Activated CD8-positive, alpha-beta memory T cell treated with anti-CD3 and anti-CD28 coated beads for 36 hours (primary cell): ENCODE results near the gene CYP24A1. TPM values are rescaled to one million over a fixed set of nuclear protein-coding genes. Genes with fewer than 3 reads are reported as not detected.
"Not testable (repeated sequence)": the region's sequence is repeated elsewhere in the genome, so short reads cannot be mapped to it uniquely, and the experiment has no call there.

Source experiments
- CTCF ChIA-PET: fragments of 350-600 bp; sonication (Branson Sonifier 250); formaldehyde crosslinking; loops from one replicate; lab custom pipeline; 2021; ENCODE audit warnings: antibody characterized with exemption; lab: Charles Lee
- POLR2A ChIA-PET: fragments of 350-600 bp; sonication (Branson Sonifier 250); formaldehyde crosslinking; loops from one replicate; lab custom pipeline; 2021; ENCODE audit warnings: antibody characterized with exemption; lab: Charles Lee
- total RNA-seq, 2 experiments: library from RNA; stranded (reverse); gene quantifications; one replicate each; pipeline ENCODE4 v1.2.3, GENCODE V29; 2021

Gene CYP24A1
- total RNA-seq, 2 experiments from 2014 or later: 0.13 to 0.34 TPM

DNA sequence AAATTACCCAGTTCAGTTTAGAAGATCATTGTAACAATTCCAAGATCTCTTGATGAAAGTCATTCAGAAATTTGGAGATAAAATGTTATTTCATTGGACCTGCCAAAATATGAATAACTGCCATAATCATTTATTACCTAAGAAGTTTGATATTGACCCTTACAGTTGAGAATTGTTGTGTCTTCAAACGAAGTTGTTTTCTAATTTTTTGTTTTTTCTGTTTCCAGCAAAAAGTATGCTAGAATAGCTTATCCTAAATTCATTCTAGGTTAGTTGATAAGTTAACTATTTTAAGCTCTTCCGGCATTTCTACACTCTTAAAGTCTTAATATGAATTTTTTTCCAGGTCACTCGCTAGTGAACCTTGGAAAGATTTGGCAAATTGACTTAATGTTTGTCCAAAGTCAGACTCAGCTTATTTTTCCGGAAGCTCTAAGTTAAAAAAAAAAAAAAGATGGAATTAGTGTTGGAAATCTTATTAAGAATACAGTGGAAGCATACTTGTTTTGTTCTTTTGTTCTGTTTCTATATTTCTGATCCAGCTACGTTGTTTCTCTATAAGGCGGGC is 28.9 kb downstream of the CYP24A1 start:
- ChIA-PET CTCF (interaction anchor here (0.6 kb wide), 1 partner anchor 24 kb away, joined by 3 read pairs; no protein-coding TSS in a partner anchor), POLR2A (no interaction called here)

DNA sequence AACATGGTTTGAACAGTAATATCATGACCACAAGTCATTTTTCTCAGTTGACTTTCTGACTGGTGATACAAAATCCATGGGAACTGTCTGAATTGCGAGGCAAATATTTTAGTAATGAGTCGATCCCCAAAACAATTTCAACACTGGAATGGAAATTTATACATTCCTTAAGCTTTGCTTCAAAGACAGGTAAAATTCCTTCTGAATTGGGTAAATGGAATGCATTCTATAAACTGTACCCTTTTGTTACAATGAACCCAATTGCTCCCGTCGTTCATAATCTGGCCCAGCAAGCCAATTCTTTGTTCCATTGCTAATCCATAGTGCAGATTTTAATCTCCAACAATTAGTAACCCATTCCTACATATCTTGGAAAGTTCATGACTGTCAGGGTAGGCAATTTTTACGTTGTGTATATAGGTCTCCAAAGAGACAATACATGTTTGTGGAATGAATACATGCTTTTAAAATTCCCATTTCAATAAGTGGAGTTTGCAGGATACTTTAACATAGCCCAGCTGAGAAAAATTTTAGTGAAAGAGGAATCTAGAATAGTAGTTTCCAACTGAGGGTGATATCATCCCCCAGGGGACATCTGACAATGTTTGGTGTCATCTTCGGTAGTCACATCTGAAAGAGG is 32.7 kb downstream of the CYP24A1 start:
- ChIA-PET CTCF (no interaction called here), POLR2A (no interaction called here)

DNA sequence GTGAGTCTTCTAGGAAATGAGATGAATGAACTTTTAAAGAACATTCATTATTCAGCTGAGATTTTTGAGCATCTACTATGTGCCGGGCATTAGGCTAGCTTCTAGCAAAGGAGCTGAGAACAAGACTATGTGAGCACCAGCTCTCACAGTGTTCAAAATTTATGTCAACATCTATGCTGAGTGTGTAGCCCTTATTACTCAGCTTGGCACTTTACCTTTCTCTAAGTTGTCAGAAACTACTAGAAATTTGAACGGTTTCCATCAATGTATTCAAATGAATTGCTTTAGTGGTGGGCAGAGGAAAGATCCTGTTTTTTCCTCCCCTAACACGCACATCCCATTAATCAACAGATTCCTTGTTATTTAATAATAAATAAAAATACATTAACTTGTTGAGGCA is 33.3 kb downstream of the CYP24A1 start:
- ChIA-PET CTCF (no interaction called here), POLR2A (no interaction called here)

DNA sequence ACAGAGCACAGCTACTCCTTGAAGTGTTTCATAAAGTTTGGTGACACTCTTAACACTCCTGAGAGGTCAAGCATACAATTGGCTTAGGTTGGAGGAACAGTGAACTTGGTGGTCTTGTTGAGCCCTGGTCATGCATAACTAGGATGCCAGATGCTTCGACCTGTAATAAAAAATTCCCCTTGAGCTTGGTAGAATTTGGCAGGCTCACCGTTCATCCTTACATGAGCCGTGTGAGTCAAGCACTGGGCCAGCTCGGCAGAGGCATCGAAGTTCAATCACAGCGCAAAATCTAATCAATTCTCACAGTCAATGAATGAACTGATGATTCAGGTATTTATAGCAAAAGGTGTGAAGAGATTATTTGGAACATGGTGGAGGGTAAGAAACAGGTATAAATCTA is 33.7 kb downstream of the CYP24A1 start:
- ChIA-PET POLR2A (no interaction called here), CTCF (no interaction called here)

DNA sequence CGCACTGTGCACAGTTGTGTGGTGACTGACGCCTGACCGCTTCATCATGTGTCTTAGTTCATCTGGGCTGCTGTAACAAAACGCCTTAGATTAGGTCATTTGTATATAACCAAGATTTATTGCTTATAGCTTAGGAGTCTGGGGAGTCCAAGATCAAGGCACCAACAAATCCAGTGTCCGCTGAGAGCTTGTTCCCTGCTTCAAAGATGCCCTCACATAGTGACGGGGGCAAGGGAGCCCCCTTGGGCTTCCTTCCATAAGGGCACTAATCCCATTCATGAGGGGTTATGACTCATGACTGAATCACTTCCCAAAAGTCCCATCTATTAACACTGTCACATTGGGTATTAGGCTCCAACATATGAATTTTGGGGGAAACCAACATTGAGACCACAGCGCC is 34.6 kb downstream of the CYP24A1 start:
- POLR2A ChIA-PET: no interaction called here
- CTCF ChIA-PET: no interaction called here

DNA sequence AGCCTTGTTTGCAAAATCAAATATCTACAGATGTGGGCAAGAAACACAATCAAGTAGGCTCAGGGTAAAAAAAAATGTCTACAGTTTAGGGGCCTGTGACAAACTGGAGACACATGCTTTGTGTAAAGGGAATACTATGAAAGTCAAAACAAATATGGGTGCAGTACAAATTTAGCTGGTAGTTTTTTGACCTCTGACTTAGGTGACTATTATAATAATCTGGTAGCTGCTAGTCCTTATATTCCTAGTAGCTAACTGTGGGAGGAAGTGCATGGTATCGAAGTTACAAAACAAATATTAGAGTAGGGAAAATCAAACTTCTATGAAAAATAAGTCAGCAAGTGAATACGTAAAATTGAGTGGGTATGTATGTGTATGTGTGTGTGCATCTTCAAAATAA is 35.4 kb downstream of the CYP24A1 start:
- CTCF ChIA-PET: no interaction called here
- POLR2A ChIA-PET: no interaction called here

DNA sequence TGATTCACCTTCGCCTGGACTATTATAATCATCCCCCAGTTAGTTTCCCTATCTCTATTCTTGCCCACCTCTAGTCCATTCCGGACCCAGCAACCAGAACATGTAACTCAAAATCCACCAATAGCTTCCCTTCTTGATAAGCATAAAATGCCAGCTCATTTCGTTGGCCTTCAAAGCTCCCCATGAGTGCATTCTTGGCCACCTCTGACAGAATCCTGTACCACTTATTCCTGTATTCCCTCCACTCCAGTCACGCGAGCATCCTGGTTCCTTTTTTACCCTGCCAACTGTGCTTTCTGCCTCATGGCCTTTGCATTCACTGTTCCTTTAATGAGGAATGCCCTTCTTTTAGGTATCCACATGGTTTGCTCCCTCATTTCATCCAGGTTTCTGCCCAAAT is 36.7 kb downstream of the CYP24A1 start:
- CTCF ChIA-PET: no interaction called here

DNA sequence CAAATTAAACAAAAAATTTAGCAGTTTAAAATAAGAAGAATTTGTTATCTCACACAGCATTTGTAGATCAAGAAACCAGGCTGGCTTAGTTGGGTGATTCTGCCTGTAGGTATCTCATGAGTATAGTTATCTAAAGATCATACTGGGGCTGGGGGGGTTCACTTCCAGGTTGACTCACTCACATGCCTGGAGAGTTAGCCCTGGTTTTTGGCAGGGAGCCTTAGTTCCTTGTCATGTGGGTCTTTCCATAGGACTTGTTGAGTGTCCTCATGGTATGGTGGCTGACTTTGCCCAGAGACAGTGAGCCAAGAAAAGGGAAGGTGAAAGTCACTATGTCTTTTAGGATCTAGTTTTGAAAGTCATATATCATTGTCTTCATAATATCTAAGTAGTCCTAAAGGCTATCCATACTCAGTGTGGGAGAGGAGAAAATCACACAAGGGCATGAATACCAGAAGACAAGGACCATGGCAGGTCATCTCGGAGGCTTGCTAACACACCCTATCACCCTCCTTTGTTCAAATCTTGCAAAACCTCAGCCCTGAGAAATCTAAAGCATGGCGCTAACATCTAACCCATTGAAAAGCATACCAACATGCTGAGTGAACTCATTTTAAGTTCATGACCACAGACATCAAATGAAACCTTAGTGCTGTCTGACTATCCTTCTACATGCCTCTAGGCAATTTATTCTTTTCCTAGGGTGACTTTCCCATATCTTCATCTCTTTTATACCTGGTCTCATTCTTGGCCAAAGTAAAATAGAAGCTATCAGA is 39.2 kb downstream of the CYP24A1 start:
- CTCF ChIA-PET: no interaction called here
- POLR2A ChIA-PET: no interaction called here

More for the DNA sequence above, 36.7 kb downstream of the CYP24A1 start:
- POLR2A ChIA-PET: no interaction called here

DNA sequence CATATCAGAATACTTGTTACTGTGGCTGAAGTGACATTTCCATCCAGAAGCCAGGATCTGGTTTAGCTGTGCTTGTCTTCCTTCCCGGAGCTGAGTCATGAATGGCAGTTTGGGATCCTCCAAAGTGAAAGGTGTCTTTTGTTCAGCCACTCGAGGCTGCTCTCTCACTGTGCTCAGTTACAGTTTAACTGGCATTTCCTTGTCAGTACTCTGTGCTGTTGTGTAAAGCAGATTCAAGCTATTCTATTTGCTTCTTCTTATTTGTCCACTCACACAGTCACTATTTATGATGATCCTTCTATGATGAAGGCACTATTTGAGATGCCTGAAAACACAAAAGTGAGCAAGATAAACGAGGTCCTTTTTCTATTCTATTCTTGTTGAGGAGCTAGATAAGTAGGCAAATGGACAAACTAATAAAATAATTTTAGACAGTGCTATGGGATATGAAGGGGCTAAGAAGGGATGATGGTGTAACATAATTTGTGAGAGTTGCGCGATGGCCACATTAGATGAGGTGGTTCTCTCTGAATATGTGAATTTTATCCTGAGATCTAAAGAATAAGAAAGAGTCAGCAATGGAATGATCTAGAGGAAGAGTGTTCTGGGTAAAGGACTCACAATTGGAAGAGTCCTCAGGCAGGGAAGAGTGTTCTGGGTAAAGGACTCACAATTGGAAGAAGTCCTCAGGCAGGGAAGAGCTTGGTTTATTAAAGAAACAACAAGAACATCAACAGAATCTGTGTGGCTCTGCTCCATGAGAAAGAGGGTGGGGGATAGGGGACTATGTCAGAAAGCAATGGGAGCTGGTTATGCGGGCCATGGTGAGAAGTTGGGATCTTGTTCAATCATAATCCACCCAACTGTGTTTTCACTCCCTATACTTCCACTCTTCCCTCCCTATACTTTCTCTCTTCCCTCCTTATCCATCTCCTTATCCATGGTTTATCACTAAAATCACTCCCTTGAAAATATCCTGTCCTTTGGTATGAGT is 40.1 kb downstream of the CYP24A1 start:
- ChIA-PET POLR2A (no interaction called here), CTCF (no interaction called here)

DNA sequence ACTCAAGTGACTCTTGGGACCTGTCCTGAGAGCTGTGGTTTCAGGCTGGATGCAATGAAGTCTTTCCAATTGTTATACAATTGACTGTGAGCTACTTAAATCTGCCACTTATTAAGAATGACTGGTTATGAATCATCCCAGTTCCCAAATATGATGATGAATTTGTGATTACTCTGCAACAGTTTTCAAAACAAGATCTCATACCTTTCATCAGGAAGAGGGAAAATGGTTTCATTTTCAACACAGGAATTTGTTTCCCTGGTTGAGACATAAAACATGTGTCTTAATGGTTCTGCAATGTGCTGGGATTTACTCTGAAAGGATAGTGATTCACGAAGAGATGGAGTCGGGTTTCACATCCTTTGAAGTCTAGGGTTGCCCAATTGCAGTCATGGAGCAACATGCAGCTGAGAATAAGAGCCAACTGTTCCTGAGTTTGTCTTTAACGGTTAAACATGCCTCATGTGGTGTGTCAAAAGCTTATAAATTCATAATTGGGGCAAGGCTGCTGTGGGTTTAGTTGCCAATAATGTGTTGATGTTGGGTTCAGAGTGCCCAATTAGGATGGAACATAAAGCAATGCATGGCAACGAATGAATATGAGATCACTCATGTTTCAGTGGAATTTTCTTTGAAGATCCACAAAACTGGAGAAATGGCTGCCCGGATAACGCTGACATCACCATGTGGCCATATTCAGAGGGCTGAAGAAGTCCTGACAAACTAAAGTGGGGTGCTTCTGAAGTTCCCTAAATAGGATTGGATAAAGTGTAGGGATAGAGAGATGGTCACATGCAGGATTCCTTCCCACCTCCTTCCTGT is 41.0 kb downstream of the CYP24A1 start:
- CTCF ChIA-PET: no interaction called here
- POLR2A ChIA-PET: no interaction called here

DNA sequence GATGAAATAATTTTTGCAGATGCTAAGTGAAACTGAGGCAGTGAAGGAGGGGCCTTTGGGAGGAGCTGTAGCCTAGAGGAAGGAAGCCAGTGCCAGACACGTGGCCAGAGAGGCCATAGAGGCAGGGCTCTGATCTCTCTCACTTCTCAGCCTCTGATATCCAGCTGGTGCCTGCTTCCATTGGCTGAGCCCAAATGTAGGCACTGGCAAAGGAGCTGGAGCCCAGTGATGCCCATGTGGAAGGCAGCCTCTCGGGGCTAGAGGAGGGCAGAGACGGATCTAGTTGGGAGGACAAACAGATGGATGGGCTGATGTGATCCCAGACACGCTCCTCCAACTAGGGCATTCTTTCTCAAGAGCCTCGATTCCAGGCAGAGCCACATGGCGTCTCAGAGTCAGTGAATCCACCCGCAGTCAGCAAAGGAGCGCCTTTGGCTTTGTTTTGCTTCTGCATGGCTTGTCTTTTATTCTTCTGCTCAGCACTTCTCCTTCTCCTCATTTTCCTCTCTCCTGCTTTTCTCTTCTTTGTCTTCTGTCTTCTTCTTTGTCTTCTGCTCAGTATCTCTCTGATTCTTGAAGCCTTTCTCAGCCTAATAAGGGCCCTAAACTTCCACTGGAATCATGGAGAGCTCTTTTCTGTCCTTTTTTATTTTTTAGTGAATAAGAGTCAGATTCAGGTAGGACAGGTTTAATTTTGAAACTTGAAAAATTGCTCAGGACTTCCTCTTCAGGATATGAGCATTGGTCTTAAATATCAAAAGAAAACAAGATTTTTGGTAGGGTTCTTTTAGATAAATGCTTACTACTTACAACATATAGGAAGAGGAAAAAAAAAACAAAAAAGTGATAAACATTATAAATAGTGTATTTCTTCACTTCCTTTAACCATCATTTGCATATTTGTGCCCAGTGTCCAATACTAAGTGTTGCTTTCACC is 41.8 kb downstream of the CYP24A1 start:
- POLR2A ChIA-PET: no interaction called here
- CTCF ChIA-PET: no interaction called here

DNA sequence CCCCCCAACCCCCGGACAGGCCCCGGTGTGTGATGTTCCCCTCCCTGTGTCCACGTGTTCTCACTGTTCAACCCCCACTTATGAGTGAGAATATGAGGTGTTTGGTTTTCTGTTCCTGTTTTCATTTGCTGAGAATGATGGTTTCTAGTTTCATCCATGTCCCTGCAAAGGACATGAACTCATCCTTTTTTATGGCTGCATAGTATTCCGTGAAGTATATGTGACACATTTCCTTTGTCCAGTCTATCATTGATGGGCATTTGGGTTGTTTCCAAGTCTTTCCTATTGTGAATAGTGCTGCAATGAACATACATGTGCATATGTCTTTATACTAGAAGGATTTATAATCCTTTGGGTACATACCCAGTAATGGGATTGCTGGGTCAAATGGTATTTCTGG is 42.7 kb downstream of the CYP24A1 start:
- CTCF ChIA-PET, POLR2A ChIA-PET: not testable (repeated sequence)

DNA sequence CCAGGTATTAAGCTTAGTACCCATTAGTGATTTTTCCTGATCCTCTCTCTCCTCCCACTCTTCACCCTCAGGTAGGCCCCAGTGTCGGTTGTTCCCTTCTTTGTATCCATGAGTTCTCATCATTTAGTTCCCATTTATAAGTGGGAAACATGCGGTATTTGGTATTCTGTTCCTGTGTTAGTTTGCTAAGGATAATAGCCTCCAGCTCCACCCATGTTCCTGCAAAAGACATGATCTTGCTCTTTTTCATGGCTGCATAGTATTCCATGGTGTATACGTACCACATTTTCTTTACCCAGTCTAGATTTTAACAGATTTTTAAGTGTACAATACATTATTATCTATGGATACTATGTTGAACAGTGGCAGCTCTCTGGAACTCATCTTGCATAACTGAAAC is 44.4 kb downstream of the CYP24A1 start:
- ChIA-PET POLR2A (no interaction called here), CTCF (interaction anchor here (0.7 kb wide), 1 partner anchor 28 kb away, joined by 3 read pairs; no protein-coding TSS in a partner anchor)

DNA sequence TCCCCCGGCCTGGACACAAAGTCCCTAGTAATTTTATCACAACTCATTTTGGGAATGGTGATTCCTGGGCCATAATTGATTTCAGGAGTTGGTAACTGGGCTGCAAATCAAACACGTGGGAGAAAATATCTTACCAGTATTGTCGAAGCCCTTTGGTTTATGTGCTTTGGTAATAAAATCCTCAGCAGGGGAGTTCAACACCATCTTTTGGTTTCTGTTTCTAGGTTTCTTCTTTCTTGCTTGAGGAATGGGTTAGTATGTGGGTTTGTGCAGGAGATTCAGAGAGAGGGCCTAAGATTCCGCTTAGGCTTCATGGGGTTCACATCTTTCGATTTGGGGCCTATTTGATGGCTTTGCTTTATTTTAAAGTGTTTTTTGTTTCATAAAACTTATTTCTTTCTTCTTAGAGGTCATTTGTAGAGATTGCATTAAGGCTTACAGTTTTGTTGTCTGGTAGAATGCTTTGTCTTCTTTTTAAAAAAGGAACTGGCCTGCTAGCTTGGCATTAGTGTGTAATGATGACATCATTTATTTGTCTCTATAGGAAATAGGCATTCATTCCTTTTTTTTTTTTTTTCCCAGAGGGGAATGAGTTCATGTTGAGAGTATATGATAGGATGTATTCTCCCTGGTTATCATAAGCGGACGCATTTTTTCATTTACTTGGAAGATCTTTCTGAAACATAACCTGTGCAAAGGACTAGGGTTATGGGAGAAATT is 45.8 kb downstream of the CYP24A1 start:
- ChIA-PET POLR2A (no interaction called here), CTCF (interaction anchor here (0.6 kb wide), 1 partner anchor 1878 kb away, joined by 4 read pairs; no protein-coding TSS in a partner anchor)

DNA sequence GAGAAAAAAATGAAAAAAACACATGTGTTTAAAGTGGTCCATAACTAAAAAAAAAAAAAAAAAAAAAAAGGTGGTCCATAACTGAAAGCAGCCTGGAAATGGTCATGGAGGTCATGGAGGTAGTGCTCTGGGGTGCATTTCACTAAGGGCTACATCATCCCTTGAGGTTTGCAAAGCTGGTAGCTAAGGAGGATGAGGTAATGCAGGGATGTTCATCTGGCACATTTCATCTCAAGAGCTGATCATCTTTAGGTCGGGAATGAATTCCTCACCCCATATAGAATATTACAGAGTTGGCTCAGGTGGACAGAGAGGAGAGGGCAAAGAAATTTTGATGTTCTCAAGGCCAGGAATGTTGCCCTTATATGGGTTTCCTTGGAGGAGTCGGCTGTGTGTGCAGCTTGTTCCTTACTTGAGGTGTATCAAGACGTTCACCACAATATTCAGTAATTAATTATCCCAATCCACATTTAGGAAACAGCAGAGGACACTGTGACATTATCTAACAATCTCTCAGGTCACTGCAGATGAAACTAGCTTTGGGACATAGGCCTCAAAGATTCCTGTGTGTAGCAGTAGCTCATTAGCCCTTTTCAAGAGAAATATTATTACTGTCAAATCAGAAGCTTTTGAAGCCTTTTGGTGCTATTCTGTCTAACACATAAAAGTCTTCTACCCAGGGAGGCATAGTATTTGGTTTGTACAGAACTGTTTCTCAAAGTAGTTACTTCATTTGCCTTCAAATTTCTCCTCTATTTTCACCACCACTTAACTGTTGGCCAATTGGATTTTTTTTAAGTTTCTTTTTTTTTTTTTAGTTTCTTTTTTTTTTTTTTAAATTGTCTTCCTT is 46.8 kb downstream of the CYP24A1 start:
- ChIA-PET CTCF (interaction anchor here (0.6 kb wide), 1 partner anchor 1877 kb away, joined by 4 read pairs; no protein-coding TSS in a partner anchor), POLR2A (no interaction called here)

DNA sequence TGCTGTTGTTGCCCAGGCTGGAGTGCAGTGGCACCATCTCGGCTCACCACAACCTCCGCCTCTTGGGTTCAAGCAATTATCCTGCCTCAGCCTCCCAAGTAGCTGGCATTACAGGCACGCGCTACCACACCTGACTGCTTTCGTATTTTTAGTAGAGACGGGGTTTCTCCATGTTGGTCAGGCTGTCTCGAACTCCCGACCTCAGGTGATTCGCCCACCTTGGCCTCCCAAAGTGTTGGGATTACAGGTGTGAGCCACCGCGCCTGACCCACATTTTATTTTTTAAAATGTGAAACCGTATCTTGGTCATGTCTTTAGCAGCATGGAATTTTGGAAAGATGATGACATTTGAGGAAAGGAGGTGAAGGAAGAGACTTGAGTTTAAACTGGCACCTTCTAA is 47.5 kb downstream of the CYP24A1 start:
- CTCF ChIA-PET, POLR2A ChIA-PET: not testable (repeated sequence)
